ENCODE data around the gene TTYH3.

DNA sequence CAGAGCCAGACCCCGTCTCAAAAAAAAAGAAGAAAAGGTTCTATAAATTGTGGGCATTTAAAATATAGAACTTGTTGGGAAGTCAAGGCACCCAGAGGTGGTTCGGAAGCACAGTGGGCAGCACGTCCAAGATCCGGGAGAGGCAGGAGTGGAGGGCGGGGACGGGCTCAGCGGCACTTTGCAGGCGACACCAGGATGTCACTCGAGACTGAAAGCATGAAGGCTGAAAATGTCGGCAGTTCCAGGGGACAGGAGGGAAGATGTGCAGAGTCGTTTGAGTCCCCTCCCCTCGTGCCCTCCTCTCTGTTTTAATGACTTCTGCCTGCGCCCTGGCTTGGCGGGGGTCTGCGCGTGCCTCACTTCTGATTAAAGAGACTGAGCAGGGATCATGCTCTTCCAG is 42.4 kb upstream of the TTYH3 start:
- TF ChIP-seq CTCF (IDR thresholded peaks at IDR 0.05; ENCODE audit: poor library complexity), result no peak
- no peak for TF ChIP-seq EZH2phosphoT487 (IDR thresholded peaks at IDR 0.05; ENCODE audit: low read depth, severe bottlenecking, unreplicated experiment)

Measured in hepatocyte (in vitro differentiated cells).